GM23248 (cell line): ENCODE results near the gene ADGRL3. TPM values are rescaled to one million over a fixed set of nuclear protein-coding genes. Genes with fewer than 3 reads are reported as not detected.
"Not testable (repeated sequence)": the region's sequence is repeated elsewhere in the genome, so short reads cannot be mapped to it uniquely, and the experiment has no call there.

ENCODE experiments used
- DNase-seq: peaks from one replicate; pipeline ENCODE4 v3.0.0-alpha.2; 2015
- H2AFZ ChIP-seq: fragments of 200-600 bp; sonication (generic); 2 replicates; pipeline ENCODE4 v1.6.1; 2016; ENCODE audit warnings: antibody characterized with exemption
- H3F3A ChIP-seq: fragments of 200-600 bp; sonication (generic); 2 replicates; pipeline ENCODE4 v1.6.1; 2016; ENCODE audit warnings: mild to moderate bottlenecking, antibody characterized with exemption, mixed run types; ENCODE audit not compliant: insufficient read depth
- H3K27ac ChIP-seq: fragments of 200-600 bp; sonication (generic); 2 replicates; pipeline ENCODE4 v1.5.1; 2016; ENCODE audit warnings: mild to moderate bottlenecking
- H3K27me3 ChIP-seq: fragments of 200-600 bp; sonication (generic); replicated peaks from 2 replicates; pipeline ENCODE4 v1.6.1; 2016; ENCODE audit warnings: mild to moderate bottlenecking; ENCODE audit not compliant: insufficient read depth
- H3K36me3 ChIP-seq: fragments of 200-600 bp; sonication (generic); 2 replicates; pipeline ENCODE4 v1.6.1; 2016; ENCODE audit warnings: low read depth, mild to moderate bottlenecking
- H3K4me1 ChIP-seq: fragments of 200-600 bp; sonication (generic); 2 replicates; pipeline ENCODE4 v1.6.1; 2016; ENCODE audit warnings: mild to moderate bottlenecking; ENCODE audit not compliant: insufficient read depth
- H3K4me2 ChIP-seq: fragments of 200-600 bp; sonication (generic); one replicate; pipeline ENCODE4 v1.6.1; 2016; ENCODE audit warnings: mild to moderate bottlenecking; ENCODE audit not compliant: unreplicated experiment
- H3K4me3 ChIP-seq: fragments of 200-600 bp; sonication (generic); 2 replicates; pipeline ENCODE4 v1.5.1; 2016; ENCODE audit warnings: mild to moderate bottlenecking
- H3K79me2 ChIP-seq: fragments of 200-600 bp; sonication (generic); 2 replicates; pipeline ENCODE4 v1.6.1; 2016; ENCODE audit warnings: mild to moderate bottlenecking; ENCODE audit not compliant: insufficient read depth
- H3K9ac ChIP-seq: fragments of 200-600 bp; sonication (generic); 2 replicates; pipeline ENCODE4 v1.6.1; 2016; ENCODE audit warnings: mild to moderate bottlenecking
- H3K9me2 ChIP-seq: fragments of 200-600 bp; sonication (generic); 2 replicates; pipeline ENCODE4 v1.6.1; 2016; ENCODE audit warnings: mixed run types, mild to moderate bottlenecking, moderate library complexity; ENCODE audit not compliant: insufficient read depth
- H3K9me3 ChIP-seq: fragments of 200-600 bp; sonication (generic); one replicate; pipeline ENCODE4 v1.6.1; 2017; ENCODE audit warnings: low read depth
- H4K20me1 ChIP-seq: fragments of 200-600 bp; sonication (generic); 2 replicates; pipeline ENCODE4 v1.6.0; 2016; ENCODE audit not compliant: insufficient read depth
- EZH2 ChIP-seq: fragments of 200-600 bp; sonication (generic); IDR thresholded peaks from 2 replicates; pipeline ENCODE4 v1.6.1; 2018; ENCODE audit warnings: antibody characterized with exemption, mild to moderate bottlenecking; ENCODE audit not compliant: insufficient read depth, poor library complexity, severe bottlenecking
- EZH2phosphoT487 ChIP-seq: fragments of 200-600 bp; sonication (generic); IDR thresholded peaks from 2 replicates; pipeline ENCODE4 v1.6.1; 2018; ENCODE audit warnings: antibody characterized with exemption, moderate library complexity, mild to moderate bottlenecking, low read depth; ENCODE audit not compliant: insufficient read depth
- WGBS, 2 experiments: methylation state at CpG; one replicate each; pipeline ENCODE4 v1.1.6; 2015 to 2017; ENCODE audit warnings: low lambda C conversion rate in 2 of 2, low coverage in 1 of 2; ENCODE audit errors: missing lambda C conversion rate in 2 of 2; 5-methylcytosine and 5-hydroxymethylcytosine counted together
- in situ Hi-C: fragments of 300-500 bp; cut with MboI; formaldehyde crosslinking; loops from 2 replicates; pipeline ENCODE4 v1.15.0; 2020
- polyA plus RNA-seq: library from polyadenylated mRNA; unstranded; fragments of >200 nt; fragmentation: Nextera tagmentation; extraction: Ambion mirVana; gene quantifications from 2 replicates; pipeline ENCODE4 v1.2.1, GENCODE V29; 2016
- total RNA-seq: library from RNA; depleted of rRNA; stranded (reverse); fragments of >200 nt; shearing (Covaris generic); gene quantifications from 2 replicates; pipeline ENCODE4 v1.2.3, GENCODE V29; 2014

Gene ADGRL3
- total and polyA plus RNA-seq, 2 experiments from 2014 or later, result not detected

- Histone ChIP-seq H3K27ac (no peak overlapping the region), H2AFZ (no peak overlapping the region), H3K79me2 (no peaks in the 10 kb centered on the region), H3K4me2 (no peak overlapping the region), H4K20me1 (no peaks in the 10 kb centered on the region), H3K9me3 (no peaks in the 10 kb centered on the region), H3F3A (no peaks in the 10 kb centered on the region), H3K4me3 (no peak overlapping the region), H3K9me2 (no peaks in the 10 kb centered on the region), H3K36me3 (no peaks in the 10 kb centered on the region), H3K27me3 (no peaks in the 10 kb centered on the region), H3K9ac (no peak overlapping the region), H3K4me1 (no peaks in the 10 kb centered on the region)
- 32 to 36% methylated on average over 4 of the region's 4 CpGs for WGBS, 2 experiments
- in situ Hi-C loops, result loop anchor here (25.0 kb wide), 1 partner anchor 98 kb away; no protein-coding TSS in a partner anchor
- no peak for TF ChIP-seq EZH2
- TF ChIP-seq EZH2phosphoT487, result no peak
- no peak for DNase-seq
These were observed 185.1 kb downstream of the ADGRL3 start for GRCh38 chr4:61385256-61385655.

- not testable (repeated sequence) for H4K20me1 ChIP-seq, H3K79me2 ChIP-seq, H3K9me3 ChIP-seq, DNase-seq, H3K9me2 ChIP-seq, H3K4me3 ChIP-seq, H3K36me3 ChIP-seq, H3K27me3 ChIP-seq, H2AFZ ChIP-seq, H3K4me2 ChIP-seq, H3F3A ChIP-seq, H3K4me1 ChIP-seq, H3K9ac ChIP-seq, H3K27ac ChIP-seq
- in situ Hi-C loops, result loop anchor here (25.0 kb wide), 1 partner anchor 100 kb away; no protein-coding TSS in a partner anchor
- 34 to 46% methylated on average over 7 of the region's 7 CpGs for WGBS, 2 experiments
These were observed 187.2 kb downstream of the ADGRL3 start for GRCh38 chr4:61387372-61387771.

- no peak overlapping the region for H2AFZ ChIP-seq
- H3F3A ChIP-seq, result no peaks in the 10 kb centered on the region
- H3K4me2 ChIP-seq, result no peak overlapping the region
- WGBS, 2 experiments, result 0 to 14% methylated on average over 2 of the region's 2 CpGs
- H3K27ac ChIP-seq, result no peak overlapping the region
- TF ChIP-seq EZH2phosphoT487, result no peak
- no peak for TF ChIP-seq EZH2
- H3K79me2 ChIP-seq, result no peaks in the 10 kb centered on the region
- in situ Hi-C loops, result loop anchor here (25.0 kb wide), 1 partner anchor 102 kb away; no protein-coding TSS in a partner anchor
- H4K20me1 ChIP-seq, result no peaks in the 10 kb centered on the region
- no peaks in the 10 kb centered on the region for H3K9me2 ChIP-seq
- H3K4me3 ChIP-seq, result no peak overlapping the region
- DNase-seq, result no peak
- no peaks in the 10 kb centered on the region for H3K4me1 ChIP-seq
- no peaks in the 10 kb centered on the region for H3K27me3 ChIP-seq
- no peaks in the 10 kb centered on the region for H3K36me3 ChIP-seq
- no peak overlapping the region for H3K9ac ChIP-seq
- no peaks in the 10 kb centered on the region for H3K9me3 ChIP-seq
These were observed 189.5 kb downstream of the ADGRL3 start for GRCh38 chr4:61389640-61390039.

DNA sequence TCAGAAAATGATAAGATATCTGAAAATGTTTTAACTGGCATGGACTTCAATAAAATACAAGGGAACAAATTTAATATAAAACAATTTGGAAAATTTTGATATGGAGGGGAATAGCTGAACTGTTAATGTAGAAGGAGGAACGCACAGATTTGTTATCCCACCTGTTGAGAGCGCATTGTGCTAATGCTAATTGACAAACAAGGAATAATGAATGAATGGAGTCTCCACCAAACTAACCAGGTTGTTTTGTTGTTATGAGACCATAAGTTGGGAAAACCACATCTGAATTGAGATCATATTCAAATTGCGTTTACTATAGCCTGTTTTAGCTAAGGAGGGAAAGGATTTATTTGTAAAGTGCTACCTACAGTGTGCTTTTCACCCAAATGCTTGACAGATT, 195.6 kb downstream of the ADGRL3 start:
- no peaks in the 10 kb centered on the region for H3K27me3 ChIP-seq
- no peaks in the 10 kb centered on the region for H3F3A ChIP-seq
- no peaks in the 10 kb centered on the region for H3K4me1 ChIP-seq
- H3K36me3 ChIP-seq, result no peaks in the 10 kb centered on the region
- H4K20me1 ChIP-seq, result no peaks in the 10 kb centered on the region
- H2AFZ ChIP-seq, result no peak overlapping the region
- no peaks in the 10 kb centered on the region for H3K9me2 ChIP-seq
- no peaks in the 10 kb centered on the region for H3K79me2 ChIP-seq
- in situ Hi-C loops, result loop anchor here (25.0 kb wide), 1 partner anchor 108 kb away; no protein-coding TSS in a partner anchor
- no peak overlapping the region for H3K9ac ChIP-seq
- no peak overlapping the region for H3K27ac ChIP-seq
- DNase-seq, result no peak
- H3K4me3 ChIP-seq, result no peak overlapping the region
- 31 to 34% methylated on average over 3 of the region's 3 CpGs for whole genome bisulfite sequencing, 2 experiments
- TF ChIP-seq EZH2 (no peak), EZH2phosphoT487 (no peak)
- H3K9me3 ChIP-seq, result no peaks in the 10 kb centered on the region
- H3K4me2 ChIP-seq, result no peak overlapping the region

DNA sequence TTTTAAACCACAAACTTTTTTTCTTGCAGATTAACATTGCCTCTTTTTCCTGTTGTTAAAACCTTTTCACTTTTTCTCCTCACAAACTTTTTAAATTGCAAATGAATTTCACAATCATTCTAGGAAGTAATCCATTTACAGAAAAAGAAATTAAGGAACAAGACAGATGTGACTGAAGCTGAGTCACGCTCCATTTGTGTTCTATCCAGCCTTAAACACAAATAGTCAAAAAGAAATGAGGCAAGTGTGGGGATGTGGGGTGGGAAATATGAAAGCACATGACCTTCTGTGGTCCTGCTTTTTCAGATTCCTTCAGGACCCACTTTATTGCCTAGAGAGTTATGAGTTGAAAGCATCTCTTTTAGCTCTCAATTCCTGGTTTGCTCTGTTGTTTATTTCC, 197.0 kb downstream of the ADGRL3 start:
- 0 to 4% methylated on average over 1 of the region's 1 CpG for WGBS, 2 experiments
- Histone ChIP-seq H3K79me2 (no peaks in the 10 kb centered on the region), H3F3A (no peaks in the 10 kb centered on the region), H3K27ac (no peak overlapping the region), H3K4me3 (no peak overlapping the region), H3K9me2 (no peaks in the 10 kb centered on the region), H3K9ac (no peak overlapping the region), H3K36me3 (no peaks in the 10 kb centered on the region), H2AFZ (no peak overlapping the region), H3K4me1 (no peaks in the 10 kb centered on the region), H3K4me2 (no peak overlapping the region), H3K9me3 (no peaks in the 10 kb centered on the region), H3K27me3 (no peaks in the 10 kb centered on the region), H4K20me1 (no peaks in the 10 kb centered on the region)
- DNase-seq, result no peak
- TF ChIP-seq EZH2 (no peak), EZH2phosphoT487 (no peak)
- in situ Hi-C loops, result loop anchor here (25.0 kb wide), 1 partner anchor 110 kb away; no protein-coding TSS in a partner anchor
